Epithelial cell of umbilical artery (primary cell): ENCODE measurements around the gene ANKRD26. TPM values are rescaled to one million over a fixed set of nuclear protein-coding genes. Genes with fewer than 3 reads are reported as not detected.

Source experiments
- total RNA-seq: library from RNA; depleted of rRNA; stranded (reverse); fragments of >200 nt; gene quantifications from 2 replicates; pipeline ENCODE4 v1.2.3, GENCODE V29; 2014

The ANKRD26 gene
- 8.4 and 10.5 TPM in 2 replicates for total RNA-seq

GRCh38 chr10:27099916-27100812, at the start of gene ANKRD26:
Gene ANKRD26, minus strand, starts transcription at chr10:27100494. Its CDS starts 168 bp downstream, at chr10:27100326.

Other genes with a start within 250 kb of the ANKRD26 start
- gene ABI1, start 239.5 kb downstream of the ANKRD26 start, total RNA-seq: 24.4 and 31.9 TPM in 2 replicates
- gene YME1L1, start 53.9 kb upstream of the ANKRD26 start, total RNA-seq: 131 TPM in 2 replicates
- 14.0 and 22.3 TPM in 2 replicates for gene MASTL, start 54.9 kb upstream of the ANKRD26 start, total RNA-seq
- gene ACBD5, start 140.3 kb upstream of the ANKRD26 start, total RNA-seq: 21.4 and 34.0 TPM in 2 replicates